ENCODE measurements around the gene ANKS1B.

GRCh38 chr12:98852181-98852580 lies 1132.6 kb downstream of the ANKS1B start:
- TF ChIP-seq NFE2L1 (CRISPR knock-in tag; IDR thresholded peaks at IDR 0.05) (no peak), ETV6 (CRISPR knock-in tag; IDR thresholded peaks at IDR 0.05) (no peak), AFF4 (CRISPR knock-in tag; IDR thresholded peaks at IDR 0.05; ENCODE audit: borderline replicate concordance) (no peak), MXD4 (CRISPR knock-in tag; IDR thresholded peaks at IDR 0.05; ENCODE audit: borderline replicate concordance) (no peak), ZNF121 (CRISPR knock-in tag; IDR thresholded peaks at IDR 0.05) (no peak), RELA (CRISPR knock-in tag; IDR thresholded peaks at IDR 0.05; ENCODE audit: borderline replicate concordance) (no peak), PREB (CRISPR knock-in tag; IDR thresholded peaks at IDR 0.05; ENCODE audit: borderline replicate concordance) (no peak), NR2C2 (CRISPR knock-in tag; IDR thresholded peaks at IDR 0.05) (no peak), MAX (CRISPR knock-in tag; IDR thresholded peaks at IDR 0.05) (no peak), TEAD4 (CRISPR knock-in tag; IDR thresholded peaks at IDR 0.05) (no peak)
- TF ChIP-seq, protein P1, sequence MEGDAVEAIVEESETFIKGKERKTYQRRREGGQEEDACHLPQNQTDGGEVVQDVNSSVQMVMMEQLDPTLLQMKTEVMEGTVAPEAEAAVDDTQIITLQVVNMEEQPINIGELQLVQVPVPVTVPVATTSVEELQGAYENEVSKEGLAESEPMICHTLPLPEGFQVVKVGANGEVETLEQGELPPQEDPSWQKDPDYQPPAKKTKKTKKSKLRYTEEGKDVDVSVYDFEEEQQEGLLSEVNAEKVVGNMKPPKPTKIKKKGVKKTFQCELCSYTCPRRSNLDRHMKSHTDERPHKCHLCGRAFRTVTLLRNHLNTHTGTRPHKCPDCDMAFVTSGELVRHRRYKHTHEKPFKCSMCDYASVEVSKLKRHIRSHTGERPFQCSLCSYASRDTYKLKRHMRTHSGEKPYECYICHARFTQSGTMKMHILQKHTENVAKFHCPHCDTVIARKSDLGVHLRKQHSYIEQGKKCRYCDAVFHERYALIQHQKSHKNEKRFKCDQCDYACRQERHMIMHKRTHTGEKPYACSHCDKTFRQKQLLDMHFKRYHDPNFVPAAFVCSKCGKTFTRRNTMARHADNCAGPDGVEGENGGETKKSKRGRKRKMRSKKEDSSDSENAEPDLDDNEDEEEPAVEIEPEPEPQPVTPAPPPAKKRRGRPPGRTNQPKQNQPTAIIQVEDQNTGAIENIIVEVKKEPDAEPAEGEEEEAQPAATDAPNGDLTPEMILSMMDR (IDR thresholded peaks at IDR 0.05), result no peak
- TF ChIP-seq, protein P2, sequence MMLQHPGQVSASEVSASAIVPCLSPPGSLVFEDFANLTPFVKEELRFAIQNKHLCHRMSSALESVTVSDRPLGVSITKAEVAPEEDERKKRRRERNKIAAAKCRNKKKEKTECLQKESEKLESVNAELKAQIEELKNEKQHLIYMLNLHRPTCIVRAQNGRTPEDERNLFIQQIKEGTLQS (CRISPR knock-in tag; conservative IDR thresholded peaks at IDR 0.05), result no peak
- TF ChIP-seq, protein P3, sequence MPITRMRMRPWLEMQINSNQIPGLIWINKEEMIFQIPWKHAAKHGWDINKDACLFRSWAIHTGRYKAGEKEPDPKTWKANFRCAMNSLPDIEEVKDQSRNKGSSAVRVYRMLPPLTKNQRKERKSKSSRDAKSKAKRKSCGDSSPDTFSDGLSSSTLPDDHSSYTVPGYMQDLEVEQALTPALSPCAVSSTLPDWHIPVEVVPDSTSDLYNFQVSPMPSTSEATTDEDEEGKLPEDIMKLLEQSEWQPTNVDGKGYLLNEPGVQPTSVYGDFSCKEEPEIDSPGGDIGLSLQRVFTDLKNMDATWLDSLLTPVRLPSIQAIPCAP (CRISPR knock-in tag; IDR thresholded peaks at IDR 0.05), result no peak
